ENCODE measurements around the gene KRT15. TPM values are rescaled to one million over a fixed set of nuclear protein-coding genes. Genes with fewer than 3 reads are reported as not detected.

The KRT15 gene
- total and polyA plus RNA-seq, 7 donors: 5.4 to 10.3 (median 9.2) TPM; not detected in 4

- no peaks in the 10 kb centered on the region for H3K36me3 ChIP-seq
- no peak overlapping the region for H3K27ac ChIP-seq
- no peaks in the 10 kb centered on the region for H3K4me1 ChIP-seq
- DNase-seq: no peak
- intact Hi-C loops (cut with DNase I): no loop called here
- H3K9me3 ChIP-seq: no peaks in the 10 kb centered on the region
- H3K4me3 ChIP-seq: no peak overlapping the region
- H3K27me3 ChIP-seq: no peaks in the 10 kb centered on the region
- no peak for TF ChIP-seq POLR2A (IDR thresholded peaks at IDR 0.05)
- no peak for TF ChIP-seq POLR2AphosphoS5 (IDR thresholded peaks at IDR 0.05)
- no peak for TF ChIP-seq CTCF (IDR thresholded peaks at IDR 0.05)
- TF ChIP-seq EP300 (IDR thresholded peaks at IDR 0.05): no peak
- 94 to 96% methylated on average over 10 of the region's 10 CpGs for WGBS, 2 donors
These were observed 38.1 kb downstream of the KRT15 start for GRCh38 chr17:41480581-41480980.

GRCh38 chr17:41480136-41480535, 38.6 kb downstream of the KRT15 start:
- no peaks in the 10 kb centered on the region for H3K27me3 ChIP-seq
- H3K4me3 ChIP-seq: no peak overlapping the region
- TF ChIP-seq POLR2AphosphoS5 (IDR thresholded peaks at IDR 0.05) (no peak), EP300 (IDR thresholded peaks at IDR 0.05) (no peak), CTCF (IDR thresholded peaks at IDR 0.05) (no peak), POLR2A (IDR thresholded peaks at IDR 0.05) (no peak)
- H3K4me1 ChIP-seq: no peaks in the 10 kb centered on the region
- no peaks in the 10 kb centered on the region for H3K36me3 ChIP-seq
- no peaks in the 10 kb centered on the region for H3K9me3 ChIP-seq
- DNase-seq: no peak
- intact Hi-C loops (cut with DNase I): no loop called here
- H3K27ac ChIP-seq: no peak overlapping the region
- WGBS, 2 donors: 38 to 60% methylated on average over 2 of the region's 2 CpGs

- TF ChIP-seq CTCF (IDR thresholded peaks at IDR 0.05) (no peak), POLR2AphosphoS5 (IDR thresholded peaks at IDR 0.05) (no peak), POLR2A (IDR thresholded peaks at IDR 0.05) (no peak), EP300 (IDR thresholded peaks at IDR 0.05) (no peak)
- WGBS, 2 donors: 90 to 92% methylated on average over 8 of the region's 8 CpGs
These were observed 40.5 kb downstream of the KRT15 start for GRCh38 chr17:41478237-41478636.

GRCh38 chr17:41476866-41477815, 41.5 kb downstream of the KRT15 start:
- no peak for DNase-seq
- Histone ChIP-seq H3K4me3 (no peak overlapping the region), H3K36me3 (no peaks in the 10 kb centered on the region), H3K27ac (no peak overlapping the region), H3K4me1 (no peaks in the 10 kb centered on the region), H3K9me3 (no peaks in the 10 kb centered on the region), H3K27me3 (no peaks in the 10 kb centered on the region)
- intact Hi-C loops (cut with DNase I): no loop called here
- 91 to 92% methylated on average over 22 of the region's 22 CpGs for WGBS, 2 donors
- TF ChIP-seq EP300 (IDR thresholded peaks at IDR 0.05) (no peak), POLR2AphosphoS5 (IDR thresholded peaks at IDR 0.05) (no peak), POLR2A (IDR thresholded peaks at IDR 0.05) (no peak), CTCF (IDR thresholded peaks at IDR 0.05) (no peak)

More at GRCh38 chr17:41478237-41478636, 40.5 kb downstream of the KRT15 start:
- Histone ChIP-seq H3K4me3 (no peak overlapping the region), H3K4me1 (no peaks in the 10 kb centered on the region), H3K36me3 (no peaks in the 10 kb centered on the region), H3K27me3 (no peaks in the 10 kb centered on the region), H3K27ac (no peak overlapping the region), H3K9me3 (no peaks in the 10 kb centered on the region)
- intact Hi-C loops (cut with DNase I): no loop called here
- DNase-seq: no peak
